ENCODE measurements around the gene GNAS.

DNA sequence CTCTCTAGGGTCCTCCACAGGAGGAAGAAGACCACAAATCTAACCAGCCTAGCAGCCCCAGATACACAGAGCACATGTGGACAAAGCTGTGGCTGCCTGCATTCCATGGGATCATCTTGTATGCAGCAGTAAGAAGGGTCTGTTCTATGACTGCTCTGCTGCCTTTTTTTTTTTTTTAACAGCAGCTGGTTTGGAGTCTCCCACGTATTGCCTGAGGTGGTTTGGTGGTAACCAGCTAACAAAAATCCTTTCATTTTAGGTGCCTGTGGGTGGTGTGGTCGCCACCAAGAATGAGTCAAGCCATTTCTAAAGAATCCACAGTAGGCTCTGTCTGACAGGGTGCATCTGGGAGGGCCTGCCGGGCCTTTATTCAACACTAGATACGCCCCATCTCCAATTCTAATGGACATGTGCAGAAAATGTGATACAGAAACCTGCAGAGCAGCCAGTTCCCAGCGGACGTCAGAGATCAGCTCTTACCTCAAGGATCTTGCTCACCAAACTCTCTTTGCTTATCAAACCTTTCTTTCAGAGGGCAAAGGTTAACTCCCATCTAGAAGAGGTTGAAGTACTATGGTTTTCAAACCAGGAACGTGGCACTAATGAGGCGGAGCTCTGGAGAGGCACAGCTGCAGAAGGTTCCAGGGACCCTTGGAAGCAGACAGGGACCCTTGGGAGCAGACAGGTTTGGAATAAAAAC lies 33.8 kb upstream of the GNAS start:
- TF ChIP-seq CTCF (conservative IDR thresholded peaks at IDR 0.05): no peak
- TF ChIP-seq ZFX (IDR thresholded peaks at IDR 0.05): no peak

Data from C4-2B (cell line).